H9 (cell line): ENCODE results near the gene PEX14. TPM values are rescaled to one million over a fixed set of nuclear protein-coding genes. Genes with fewer than 3 reads are reported as not detected.

ENCODE experiments used
- DNase-seq: peaks from one replicate; pipeline ENCODE4 v3.0.0-alpha.2; 2017
- H2AFZ ChIP-seq: one replicate; pipeline ENCODE4 v1.6.1; 2013; ENCODE audit warnings: mild to moderate bottlenecking, low read length, control low read depth, moderate library complexity
- H2AK5ac ChIP-seq: 2 replicates; pipeline ENCODE4 v1.6.1; 2013; ENCODE audit warnings: low read length, control low read depth, mixed read lengths; ENCODE audit not compliant: insufficient read length
- H2BK120ac ChIP-seq: one replicate; pipeline ENCODE4 v1.6.1; 2013; ENCODE audit warnings: low read depth, mild to moderate bottlenecking, low read length, control low read depth, inconsistent platforms; ENCODE audit not compliant: poor library complexity, severe bottlenecking
- H2BK12ac ChIP-seq: 2 replicates; pipeline ENCODE4 v1.6.1; 2013; ENCODE audit warnings: low read length, control low read depth, mixed read lengths, low read depth; ENCODE audit not compliant: insufficient read length
- H2BK15ac ChIP-seq: 2 replicates; pipeline ENCODE4 v1.6.1; 2013; ENCODE audit warnings: low read depth, low read length, control low read depth
- H2BK20ac ChIP-seq: one replicate; pipeline ENCODE4 v1.6.1; 2013; ENCODE audit warnings: low read depth, mild to moderate bottlenecking, low read length, control low read depth, inconsistent platforms; ENCODE audit not compliant: poor library complexity, severe bottlenecking
- H2BK5ac ChIP-seq: 2 replicates; pipeline ENCODE4 v1.6.1; 2013; ENCODE audit warnings: low read length, control low read depth, mixed read lengths; ENCODE audit not compliant: insufficient read length
- H3K14ac ChIP-seq: 2 replicates; pipeline ENCODE4 v1.6.1; 2013; ENCODE audit warnings: low read length, control low read depth; ENCODE audit not compliant: insufficient read depth
- H3K18ac ChIP-seq: 2 replicates; pipeline ENCODE4 v1.6.1; 2013; ENCODE audit warnings: low read depth, mild to moderate bottlenecking, mixed read lengths, low read length, control low read depth; ENCODE audit not compliant: insufficient read length
- H3K23ac ChIP-seq: 2 replicates; pipeline ENCODE4 v1.6.1; 2013; ENCODE audit warnings: low read length, control low read depth, mixed read lengths, low read depth; ENCODE audit not compliant: insufficient read length
- H3K23me2 ChIP-seq: 2 replicates; pipeline ENCODE4 v1.6.1; 2013; ENCODE audit warnings: low read depth, mild to moderate bottlenecking, mixed read lengths, low read length, control low read depth; ENCODE audit not compliant: insufficient read length, poor library complexity, severe bottlenecking
- H3K27ac ChIP-seq: 2 replicates; pipeline ENCODE4 v1.5.1; 2013; ENCODE audit warnings: low read length, control low read depth, mixed read lengths, low read depth; ENCODE audit not compliant: insufficient read length
- H3K27me3 ChIP-seq: 2 replicates; pipeline ENCODE4 v1.6.1; 2013; ENCODE audit warnings: low read length, control low read depth, inconsistent platforms; ENCODE audit not compliant: insufficient read depth
- H3K4ac ChIP-seq: 2 replicates; pipeline ENCODE4 v1.6.1; 2013; ENCODE audit warnings: low read depth, mild to moderate bottlenecking, control low read depth, inconsistent platforms, low read length, moderate library complexity
- H3K4me1 ChIP-seq: 2 replicates; pipeline ENCODE4 v1.6.1; 2013; ENCODE audit warnings: low read length, control low read depth, inconsistent platforms; ENCODE audit not compliant: insufficient read depth
- H3K4me2 ChIP-seq: 2 replicates; pipeline ENCODE4 v1.6.1; 2013; ENCODE audit warnings: low read length, control low read depth, mixed read lengths; ENCODE audit not compliant: insufficient read length, insufficient read depth
- H3K56ac ChIP-seq: 2 replicates; pipeline ENCODE4 v1.6.1; 2013; ENCODE audit warnings: low read depth, mild to moderate bottlenecking, mixed read lengths, low read length, control low read depth; ENCODE audit not compliant: insufficient read length
- H3K79me1 ChIP-seq: 2 replicates; pipeline ENCODE4 v1.6.1; 2013; ENCODE audit warnings: low read depth, mild to moderate bottlenecking, moderate library complexity, low read length, control low read depth, inconsistent platforms; ENCODE audit not compliant: insufficient read depth, poor library complexity, severe bottlenecking
- H3K79me2 ChIP-seq: 2 replicates; pipeline ENCODE4 v1.6.1; 2013; ENCODE audit warnings: low read length, control low read depth, inconsistent platforms; ENCODE audit not compliant: insufficient read depth
- H3K9ac ChIP-seq: 2 replicates; pipeline ENCODE4 v1.6.1; 2013; ENCODE audit warnings: low read length, control low read depth, mixed read lengths; ENCODE audit not compliant: insufficient read length; ENCODE audit errors: extremely low read depth
- H3K9me3 ChIP-seq: one replicate; pipeline ENCODE4 v1.6.1; 2013; ENCODE audit warnings: low read depth, low read length, inconsistent platforms; ENCODE audit not compliant: control insufficient read depth
- H3T11ph ChIP-seq: one replicate; pipeline ENCODE4 v1.6.1; 2013; ENCODE audit warnings: mild to moderate bottlenecking, low read length, control low read depth, inconsistent platforms
- H4K20me1 ChIP-seq: one replicate; pipeline ENCODE4 v1.6.1; 2013; ENCODE audit not compliant: control insufficient read depth, insufficient read length, insufficient read depth
- H4K5ac ChIP-seq: 2 replicates; pipeline ENCODE4 v1.6.1; 2013; ENCODE audit warnings: low read depth, mild to moderate bottlenecking, mixed read lengths, low read length, control low read depth; ENCODE audit not compliant: insufficient read length
- H4K8ac ChIP-seq: replicated peaks from 2 replicates; pipeline ENCODE4 v1.6.1; 2013; ENCODE audit warnings: low read length, control low read depth, mixed read lengths, low read depth; ENCODE audit not compliant: insufficient read length
- H4K91ac ChIP-seq: 2 replicates; pipeline ENCODE4 v1.6.1; 2013; ENCODE audit warnings: low read depth, mild to moderate bottlenecking, moderate library complexity, mixed read lengths, low read length, control low read depth; ENCODE audit not compliant: insufficient read length
- H3K27ac Mint-ChIP-seq, 3 experiments: 2 replicates in 2 of 3; 3 replicates in 1 of 3; pipeline ENCODE4 v1.8.0; 2020 to 2021; ENCODE audit warnings: mixed read lengths in 3 of 3, mild to moderate bottlenecking in 1 of 3, moderate library complexity in 1 of 3
- H3K27me3 Mint-ChIP-seq: 2 replicates; pipeline ENCODE4 v1.8.0; 2021; ENCODE audit warnings: low read depth, mild to moderate bottlenecking, moderate library complexity, mixed read lengths
- H3K36me3 Mint-ChIP-seq, 3 experiments: 2 replicates in 2 of 3; 3 replicates in 1 of 3; pipeline ENCODE4 v1.8.0; 2020 to 2021; ENCODE audit warnings: low read depth in 3 of 3, mixed read lengths in 3 of 3; ENCODE audit not compliant: insufficient read depth in 1 of 3
- H3K4me1 Mint-ChIP-seq, 2 experiments: 2 replicates each; pipeline ENCODE4 v1.8.0; 2020; ENCODE audit warnings: mixed read lengths in 2 of 2
- H3K4me3 Mint-ChIP-seq, 2 experiments: 2 replicates in 1 of 2; 3 replicates in 1 of 2; pipeline ENCODE4 v1.8.0; 2020 to 2021; ENCODE audit warnings: mild to moderate bottlenecking in 2 of 2, mixed read lengths in 2 of 2, moderate library complexity in 1 of 2
- H3K9me3 Mint-ChIP-seq, 2 experiments: 2 replicates in 1 of 2; 3 replicates in 1 of 2; pipeline ENCODE4 v1.8.0; 2020; ENCODE audit warnings: mild to moderate bottlenecking in 2 of 2, mixed read lengths in 2 of 2, moderate library complexity in 1 of 2
- CTCF ChIP-seq: fragments of 200-600 bp; sonication (generic); conservative IDR thresholded peaks from 3 replicates; pipeline ENCODE4 v1.8.0; 2021; ENCODE audit warnings: antibody characterized with exemption, mild to moderate bottlenecking
- WGBS: extraction: QIAGEN DNeasy Blood & Tissue Kit; methylation state at CpG from one replicate; pipeline ENCODE4 v1.1.7; 2013; ENCODE audit warnings: missing lambda C conversion rate, low lambda C conversion rate, mixed read lengths; ENCODE audit not compliant: insufficient read length; ENCODE audit errors: extremely low coverage; 5-methylcytosine and 5-hydroxymethylcytosine counted together
- total RNA-seq: library from RNA; stranded (reverse); gene quantifications from 2 replicates; pipeline ENCODE4 v1.2.1, GENCODE V29; 2021

PEX14 gene
- total RNA-seq, 1 experiment from 2014 or later = 23.9 TPM

- Histone ChIP-seq H4K91ac (no peak overlapping the region), H4K20me1 (no peaks in the 10 kb centered on the region), H3K9me3 (no peaks in the 10 kb centered on the region), H3K4me2 (no peak overlapping the region), H2BK20ac (no peak overlapping the region), H2AFZ (no peak overlapping the region), H2AK5ac (no peak overlapping the region), H3K56ac (no peak overlapping the region), H3K9ac (no peak overlapping the region), H3K23ac (no peak overlapping the region), H3K79me1 (no peaks in the 10 kb centered on the region), H2BK15ac (0 out of 2 replicates have a peak overlapping the region, but pooled peaks have one; percentile 43), H3T11ph (no peak overlapping the region), H3K4ac (no peak overlapping the region), H4K8ac (no peak overlapping the region), H3K27ac (no peak overlapping the region), H3K27me3 (no peaks in the 10 kb centered on the region), H3K79me2 (no peaks in the 10 kb centered on the region), H2BK5ac (no peak overlapping the region), H3K14ac (peak overlapping the region; percentile 15; the same call in 1 of the 2 replicates), H4K5ac (no peak overlapping the region), H2BK12ac (no peak overlapping the region), H2BK120ac (no peak overlapping the region), H3K23me2 (no peaks in the 10 kb centered on the region), H3K4me1 (no peaks in the 10 kb centered on the region; the same call in 1 of the 2 replicates), H3K18ac (no peak overlapping the region)
- no peak for TF ChIP-seq CTCF
- H3K4me1 Mint-ChIP-seq = peaks cover 14 to 31% of the 10 kb centered on the region in 2 experiments
- H3K36me3 Mint-ChIP-seq = no peaks in the 10 kb centered on the region
- H3K9me3 Mint-ChIP-seq = no peaks in the 10 kb centered on the region
- no peak overlapping the region for H3K27ac Mint-ChIP-seq
- WGBS = no CpG with 5 or more reads among the region's 36 CpGs
- DNase-seq = no peak
- no peaks in the 10 kb centered on the region for H3K27me3 Mint-ChIP-seq
- no peak overlapping the region for H3K4me3 Mint-ChIP-seq
These were observed 191.4 kb downstream of the PEX14 start for GRCh38 chr1:10665930-10666850.
